ENCODE data around the gene PRRC2C. TPM values are rescaled to one million over a fixed set of nuclear protein-coding genes. Genes with fewer than 3 reads are reported as not detected.

The PRRC2C gene
- total and polyA plus RNA-seq, 10 donors = 30.1 to 216 (median 163) TPM

- intact Hi-C loops (cut with DNase I; ENCODE audit: low total_unique reads) = no loop called here
- DNase-seq = no peak
These were observed 29.4 kb upstream of the PRRC2C start for GRCh38 chr1:171455967-171456366.

GRCh38 chr1:171457412-171457811 lies 27.9 kb upstream of the PRRC2C start:
- Histone ChIP-seq H3K4me3 (no peak overlapping the region), H3K27ac (no peak overlapping the region), H3K36me3 (no peaks in the 10 kb centered on the region), H3K27me3 (replicated peaks in 1 of 7) (peaks cover 0 to 5% (median 0%) of the 10 kb centered on the region in 7 donors), H3K9me3 (peaks cover 0 to 8% (median 2%) of the 10 kb centered on the region in 8 donors), H3K4me1 (no peaks in the 10 kb centered on the region)
- no peak for DNase-seq
- TF ChIP-seq POLR2AphosphoS5 (IDR thresholded peaks at IDR 0.05) (no peak), CTCF (IDR thresholded peaks at IDR 0.05 in 8 of 11, conservative IDR thresholded peaks at IDR 0.05 in 3 of 11) (no peak), POLR2A (IDR thresholded peaks at IDR 0.05) (no peak)
- 79 to 90% (median 85%) methylated on average over 2 of the region's 2 CpGs for WGBS, 5 donors
- intact Hi-C loops (cut with DNase I; ENCODE audit: low total_unique reads) = no loop called here

More at GRCh38 chr1:171455967-171456366, 29.4 kb upstream of the PRRC2C start:
- H3K27ac ChIP-seq = no peak overlapping the region
- no peaks in the 10 kb centered on the region for H3K36me3 ChIP-seq
- TF ChIP-seq POLR2AphosphoS5 (IDR thresholded peaks at IDR 0.05) = no peak
- no peak for TF ChIP-seq POLR2A (IDR thresholded peaks at IDR 0.05)
- TF ChIP-seq CTCF (IDR thresholded peaks at IDR 0.05 in 8 of 11, conservative IDR thresholded peaks at IDR 0.05 in 3 of 11) = no peak
- H3K27me3 ChIP-seq (replicated peaks in 1 of 7) = peaks cover 0 to 5% (median 0%) of the 10 kb centered on the region in 7 donors
- H3K4me1 ChIP-seq = no peaks in the 10 kb centered on the region
- H3K9me3 ChIP-seq = peaks cover 0 to 17% (median 4%) of the 10 kb centered on the region in 8 donors
- no peak overlapping the region for H3K4me3 ChIP-seq

GRCh38 chr1:171460018-171460620 lies 25.2 kb upstream of the PRRC2C start:
- TF ChIP-seq POLR2AphosphoS5 (IDR thresholded peaks at IDR 0.05) (no peak), POLR2A (IDR thresholded peaks at IDR 0.05) (no peak), CTCF (IDR thresholded peaks at IDR 0.05 in 8 of 11, conservative IDR thresholded peaks at IDR 0.05 in 3 of 11) (no peak)
- H3K36me3 ChIP-seq = no peaks in the 10 kb centered on the region
- no peak overlapping the region for H3K27ac ChIP-seq
- no peak for DNase-seq
- intact Hi-C loops (cut with DNase I; ENCODE audit: low total_unique reads) = no loop called here
- H3K4me1 ChIP-seq = no peaks in the 10 kb centered on the region
- H3K9me3 ChIP-seq = no peaks in the 10 kb centered on the region
- H3K4me3 ChIP-seq = no peak overlapping the region
- no peaks in the 10 kb centered on the region for H3K27me3 ChIP-seq (replicated peaks in 1 of 7)
- WGBS, 5 donors = 68 to 79% (median 78%) methylated on average over 4 of the region's 4 CpGs

GRCh38 chr1:171467626-171468025 lies 17.7 kb upstream of the PRRC2C start:
- TF ChIP-seq POLR2A (IDR thresholded peaks at IDR 0.05) (no peak), POLR2AphosphoS5 (IDR thresholded peaks at IDR 0.05) (no peak)
- no peaks in the 10 kb centered on the region for H3K27me3 ChIP-seq (replicated peaks in 1 of 7)
- no peak overlapping the region for H3K27ac ChIP-seq
- H3K4me3 ChIP-seq = no peak overlapping the region
- H3K36me3 ChIP-seq = no peaks in the 10 kb centered on the region
- intact Hi-C loops (cut with DNase I; ENCODE audit: low total_unique reads) = no loop called here
- no peaks in the 10 kb centered on the region for H3K9me3 ChIP-seq
- no peaks in the 10 kb centered on the region for H3K4me1 ChIP-seq
- no peak for DNase-seq
